Measurements from ENCODE around the gene ZNF398. TPM values are rescaled to one million over a fixed set of nuclear protein-coding genes. Genes with fewer than 3 reads are reported as not detected.

ZNF398 gene
- total and polyA plus RNA-seq, 9 of the 15 experiments (the other 6 are each of a cell fraction or from before 2014, with no cell fraction given) = 4.0 to 18.6 (median 10.4) TPM

GRCh38 chr7:149195180-149196150 lies 48.2 kb downstream of the ZNF398 start, which contains the start of gene ZNF282 (continued):
- peak; percentile 84 for TF ChIP-seq CBX1 (IDR thresholded peaks at IDR 0.05; ENCODE audit: low read depth)
- TF ChIP-seq CBX3 (IDR thresholded peaks at IDR 0.05; ENCODE audit: borderline replicate concordance in 1 of 2, low read length in 2 of 2) = peak in 1 of 2 experiments; percentile 86; a peak in 1 of 3 replicates
- TF ChIP-seq RAD21 (CRISPR knock-in tag; conservative IDR thresholded peaks at IDR 0.05 in 1 of 2, IDR thresholded peaks at IDR 0.05 in 1 of 2) = peak; percentile 69 to 71
- peak; percentile 59 for TF ChIP-seq HINFP (tag; conservative IDR thresholded peaks at IDR 0.05; ENCODE audit: low read depth)
- peak; percentile 72; the same call in 1 of the 2 replicates for TF ChIP-seq NFRKB (IDR thresholded peaks at IDR 0.05; ENCODE audit: low read depth)
- no peak for TF ChIP-seq PURB (CRISPR knock-in tag; IDR thresholded peaks at IDR 0.05; ENCODE audit: low read depth)
- TF ChIP-seq, protein P1, sequence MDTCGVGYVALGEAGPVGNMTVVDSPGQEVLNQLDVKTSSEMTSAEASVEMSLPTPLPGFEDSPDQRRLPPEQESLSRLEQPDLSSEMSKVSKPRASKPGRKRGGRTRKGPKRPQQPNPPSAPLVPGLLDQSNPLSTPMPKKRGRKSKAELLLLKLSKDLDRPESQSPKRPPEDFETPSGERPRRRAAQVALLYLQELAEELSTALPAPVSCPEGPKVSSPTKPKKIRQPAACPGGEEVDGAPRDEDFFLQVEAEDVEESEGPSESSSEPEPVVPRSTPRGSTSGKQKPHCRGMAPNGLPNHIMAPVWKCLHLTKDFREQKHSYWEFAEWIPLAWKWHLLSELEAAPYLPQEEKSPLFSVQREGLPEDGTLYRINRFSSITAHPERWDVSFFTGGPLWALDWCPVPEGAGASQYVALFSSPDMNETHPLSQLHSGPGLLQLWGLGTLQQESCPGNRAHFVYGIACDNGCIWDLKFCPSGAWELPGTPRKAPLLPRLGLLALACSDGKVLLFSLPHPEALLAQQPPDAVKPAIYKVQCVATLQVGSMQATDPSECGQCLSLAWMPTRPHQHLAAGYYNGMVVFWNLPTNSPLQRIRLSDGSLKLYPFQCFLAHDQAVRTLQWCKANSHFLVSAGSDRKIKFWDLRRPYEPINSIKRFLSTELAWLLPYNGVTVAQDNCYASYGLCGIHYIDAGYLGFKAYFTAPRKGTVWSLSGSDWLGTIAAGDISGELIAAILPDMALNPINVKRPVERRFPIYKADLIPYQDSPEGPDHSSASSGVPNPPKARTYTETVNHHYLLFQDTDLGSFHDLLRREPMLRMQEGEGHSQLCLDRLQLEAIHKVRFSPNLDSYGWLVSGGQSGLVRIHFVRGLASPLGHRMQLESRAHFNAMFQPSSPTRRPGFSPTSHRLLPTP (IDR thresholded peaks at IDR 0.05; ENCODE audit: borderline replicate concordance, extremely low read depth, insufficient read length) = no peak
- no peak for TF ChIP-seq MIER1 (IDR thresholded peaks at IDR 0.05; ENCODE audit: low read depth)
- TF ChIP-seq SRSF1 (IDR thresholded peaks at IDR 0.05; ENCODE audit: low read depth, low read length) = peak; percentile 37; the same call in 1 of the 2 replicates
- TF ChIP-seq PHF8 (IDR thresholded peaks at IDR 0.05; ENCODE audit: borderline replicate concordance, low read length) = peak; percentile 92
- TF ChIP-seq PHF20 (IDR thresholded peaks at IDR 0.05; ENCODE audit: partially characterized antibody) = peak; percentile 75
- peak; percentile 97 for TF ChIP-seq RBFOX2 (IDR thresholded peaks at IDR 0.05; ENCODE audit: low read depth, low read length)
- TF ChIP-seq ZZZ3 (IDR thresholded peaks at IDR 0.05) = peak; percentile 72; the same call in 1 of the 2 replicates
- TF ChIP-seq KLF1 (tag; IDR thresholded peaks at IDR 0.05) = no peak
- peak; percentile 95 for TF ChIP-seq CTBP1 (IDR thresholded peaks at IDR 0.05; ENCODE audit: borderline replicate concordance)
- TF ChIP-seq PRDM10 (IDR thresholded peaks at IDR 0.05; ENCODE audit: partially characterized antibody) = peak; percentile 54
- 0 out of 2 replicates have a peak, but pooled peaks have one; percentile 29 for TF ChIP-seq FOSL1 (tag; conservative IDR thresholded peaks at IDR 0.05)
- TF ChIP-seq HDAC8 (tag; IDR thresholded peaks at IDR 0.05) = no peak; the same call in 1 of the 2 replicates

Measured in K562 (cell line).